Upper lobe of left lung (tissue), 6 donors: ENCODE data around the gene PREB. TPM values are rescaled to one million over a fixed set of nuclear protein-coding genes. Genes with fewer than 3 reads are reported as not detected.
A peak's percentile ranks its signal among the peaks of the same experiment; 100 is the strongest.

Source experiments
- ATAC-seq, 2 donors: fragments of 200-7000 bp; cut with Tn5 transposase; one replicate each; pipeline ENCODE4 v1.9.1; 2022; ENCODE audit warnings: mild to moderate bottlenecking in 2 of 2, moderate library complexity in 2 of 2; ENCODE audit not compliant: low FRiP score in 2 of 2
- DNase-seq, 2 donors: peaks; one replicate each; pipeline ENCODE4 v3.0.0-alpha.2; 2019 to 2020
- H3K27ac ChIP-seq, 4 donors: fragments of 200-600 bp; sonication (generic); one replicate each; pipeline ENCODE4 v1.5.1; 2016 to 2019
- H3K27me3 ChIP-seq, 4 donors: fragments of 200-600 bp; sonication (generic); one replicate each; pipeline ENCODE4 v1.5.1; 2017 to 2019
- H3K36me3 ChIP-seq, 4 donors: fragments of 200-600 bp; sonication (generic); one replicate each; pipeline ENCODE4 v1.5.1; 2016 to 2019
- H3K4me1 ChIP-seq, 4 donors: fragments of 200-600 bp; sonication (generic); one replicate each; pipeline ENCODE4 v1.5.1; 2018 to 2019
- H3K4me3 ChIP-seq, 4 donors: fragments of 200-600 bp; sonication (generic); one replicate each; pipeline ENCODE4 v1.5.1; 2017 to 2019; ENCODE audit warnings: mild to moderate bottlenecking in 2 of 4, moderate library complexity in 1 of 4
- H3K9me3 ChIP-seq, 4 donors: fragments of 200-600 bp; sonication (generic); one replicate each; pipeline ENCODE4 v1.5.1; 2018 to 2019
- CTCF ChIP-seq, 6 experiments: fragments of 450-650 bp in 4 of 6; fragments of 200-600 bp in 2 of 6; sonication (generic) in 2 of 6; IDR thresholded peaks; one replicate each; pipeline ENCODE4 v1.5.1; 2016 to 2019; ENCODE audit warnings: antibody characterized with exemption in 6 of 6
- EP300 ChIP-seq, 4 donors: sonication (generic); formaldehyde crosslinking; IDR thresholded peaks; one replicate each; pipeline ENCODE4 v1.5.1; 2017; ENCODE audit warnings: antibody characterized with exemption in 4 of 4, control low read depth in 2 of 4
- POLR2A ChIP-seq, 4 donors: fragments of 450-650 bp; IDR thresholded peaks; one replicate each; pipeline ENCODE4 v1.5.1; 2016 to 2017; ENCODE audit warnings: antibody characterized with exemption in 4 of 4, mild to moderate bottlenecking in 2 of 4
- POLR2AphosphoS5 ChIP-seq, 2 donors: sonication (generic); formaldehyde crosslinking; IDR thresholded peaks; one replicate each; pipeline ENCODE4 v1.5.1; 2017; ENCODE audit warnings: antibody characterized with exemption in 2 of 2
- WGBS, 2 donors: methylation state at CpG; one replicate each; pipeline ENCODE4 v1.1.5; 2017 to 2018; 5-methylcytosine and 5-hydroxymethylcytosine counted together
- total RNA-seq, 6 donors: library from RNA; depleted of rRNA in 4 of 6; stranded (reverse); fragments of >200 nt in 4 of 6; gene quantifications; one replicate each; pipeline versions ENCODE4 v1.1.0 to v1.2.1, GENCODE V29; 2016 to 2021
- donor health status: DM: no; HTN: no; CAD: no; lungs with moderate emphysema.
- donor health status: DM: no; HTN: yes; CAD: no; lungs with severe emphysema.

The PREB gene
- total RNA-seq, 6 donors from 2014 or later, result 45.7 to 102 (median 66.0) TPM

- Histone ChIP-seq H3K27me3 (no peaks in the 10 kb centered on the region), H3K36me3 (no peaks in the 10 kb centered on the region), H3K4me3 (no peak within 1 kb of the TSS), H3K9me3 (no peaks in the 10 kb centered on the region), H3K27ac (no peak within 1 kb of the TSS), H3K4me1 (no peaks in the 10 kb centered on the region)
- WGBS, 2 donors, result 68 to 77% methylated on average over 4 to 12 of the region's 12 CpGs
- peak in 1 of 2 donors; percentile 50 for ATAC-seq
- TF ChIP-seq POLR2AphosphoS5 (IDR thresholded peaks at IDR 0.05) (no peak), CTCF (IDR thresholded peaks at IDR 0.05) (no peak), EP300 (IDR thresholded peaks at IDR 0.05) (no peak), POLR2A (IDR thresholded peaks at IDR 0.05) (no peak)
- no peak for DNase-seq
Measured at GRCh38 chr2:27148801-27149439, 14.5 kb upstream of the PREB start, which contains the start of gene TCF23. TSS of gene TCF23 (plus strand) at chr2:27149004. CDS start at chr2:27149134, 130 bp downstream.

GRCh38 chr2:27147935-27148334 is 13.5 kb upstream of the PREB start:
- TF ChIP-seq POLR2AphosphoS5 (IDR thresholded peaks at IDR 0.05), result no peak
- no peak for TF ChIP-seq POLR2A (IDR thresholded peaks at IDR 0.05)
- TF ChIP-seq CTCF (IDR thresholded peaks at IDR 0.05), result no peak
- TF ChIP-seq EP300 (IDR thresholded peaks at IDR 0.05), result no peak

GRCh38 chr2:27145682-27146081 is 11.2 kb upstream of the PREB start:
- no peaks in the 10 kb centered on the region for H3K4me1 ChIP-seq
- TF ChIP-seq EP300 (IDR thresholded peaks at IDR 0.05) (no peak), CTCF (IDR thresholded peaks at IDR 0.05) (no peak), POLR2AphosphoS5 (IDR thresholded peaks at IDR 0.05) (no peak), POLR2A (IDR thresholded peaks at IDR 0.05) (no peak)
- H3K36me3 ChIP-seq, result no peaks in the 10 kb centered on the region
- DNase-seq (no peak), ATAC-seq (no peak)
- H3K4me3 ChIP-seq, result no peak overlapping the region
- H3K27me3 ChIP-seq, result no peaks in the 10 kb centered on the region
- WGBS, 2 donors, result 79 to 86% methylated on average over 2 of the region's 2 CpGs
- no peak overlapping the region for H3K27ac ChIP-seq
- no peaks in the 10 kb centered on the region for H3K9me3 ChIP-seq

More at GRCh38 chr2:27147935-27148334, 13.5 kb upstream of the PREB start:
- H3K4me3 ChIP-seq, result no peak overlapping the region
- H3K27me3 ChIP-seq, result no peaks in the 10 kb centered on the region
- no peaks in the 10 kb centered on the region for H3K4me1 ChIP-seq
- 88 to 94% methylated on average over 8 of the region's 8 CpGs for WGBS, 2 donors
- no peak overlapping the region for H3K27ac ChIP-seq
- no peak for ATAC-seq
- no peaks in the 10 kb centered on the region for H3K36me3 ChIP-seq
- no peaks in the 10 kb centered on the region for H3K9me3 ChIP-seq
- no peak for DNase-seq

- no peak for DNase-seq
- Histone ChIP-seq H3K27ac (no peak overlapping the region), H3K27me3 (no peaks in the 10 kb centered on the region), H3K4me1 (no peaks in the 10 kb centered on the region), H3K9me3 (no peaks in the 10 kb centered on the region), H3K4me3 (no peak overlapping the region), H3K36me3 (no peaks in the 10 kb centered on the region)
- no peak for TF ChIP-seq CTCF (IDR thresholded peaks at IDR 0.05)
- no peak for TF ChIP-seq POLR2AphosphoS5 (IDR thresholded peaks at IDR 0.05)
- no peak for TF ChIP-seq EP300 (IDR thresholded peaks at IDR 0.05)
- no peak for TF ChIP-seq POLR2A (IDR thresholded peaks at IDR 0.05)
- ATAC-seq, result no peak
- 69 to 80% methylated on average over 1 of the region's 1 CpG for WGBS, 2 donors
Measured at GRCh38 chr2:27143285-27143684, 8.8 kb upstream of the PREB start.

GRCh38 chr2:27139310-27139709 is 4.9 kb upstream of the PREB start, which contains the start of gene PRR30:
TSS of gene PRR30 (minus strand) at chr2:27139410. CDS start at chr2:27138329, 1,081 bp downstream.
- 58 to 79% methylated on average over 2 to 4 of the region's 4 CpGs for WGBS, 2 donors
- H3K9me3 ChIP-seq, result no peaks in the 10 kb centered on the region
- no peak for TF ChIP-seq POLR2A (IDR thresholded peaks at IDR 0.05)
- TF ChIP-seq EP300 (IDR thresholded peaks at IDR 0.05), result no peak
- no peak for TF ChIP-seq POLR2AphosphoS5 (IDR thresholded peaks at IDR 0.05)
- TF ChIP-seq CTCF (IDR thresholded peaks at IDR 0.05), result no peak

More at GRCh38 chr2:27139310-27139709, 4.9 kb upstream of the PREB start, which contains the start of gene PRR30:
- Histone ChIP-seq H3K4me1 (no peaks in the 10 kb centered on the region), H3K27me3 (no peaks in the 10 kb centered on the region), H3K4me3 (no peak within 1 kb of the TSS), H3K36me3 (no peaks in the 10 kb centered on the region), H3K27ac (no peak within 1 kb of the TSS)
- DNase-seq (no peak), ATAC-seq (no peak)
